OCI-LY3 (cell line): ENCODE data around the gene IRAK2.

Experiments used
- H2AFZ ChIP-seq: fragments of 200-600, 300-600 bp; shearing (Covaris generic); 2 replicates; pipeline ENCODE4 v1.6.0; 2014; ENCODE audit warnings: antibody characterized with exemption, low read depth, low read length
- H3K27ac ChIP-seq: fragments of 200-600, 300-600 bp; sonication (generic); 2 replicates; pipeline ENCODE4 v1.5.1; 2014; ENCODE audit warnings: mild to moderate bottlenecking, low read length, moderate library complexity, mixed read lengths
- H3K27me3 ChIP-seq: fragments of 200-600, 300-600 bp; sonication (generic); 2 replicates; pipeline ENCODE4 v1.6.1; 2014; ENCODE audit warnings: low read depth, low read length, mixed read lengths
- H3K36me3 ChIP-seq: fragments of 200-600, 300-600 bp; sonication (generic); replicated peaks from 2 replicates; pipeline ENCODE3; 2014; ENCODE audit warnings: low read depth, low read length, mixed read lengths
- H3K4me1 ChIP-seq: fragments of 300-600, 200-600 bp; sonication (generic); 2 replicates; pipeline ENCODE4 v1.6.1; 2014; ENCODE audit warnings: low read length, mixed read lengths
- H3K4me2 ChIP-seq: fragments of 200-600, 300-600 bp; sonication (generic); 2 replicates; pipeline ENCODE4 v1.6.1; 2014; ENCODE audit warnings: low read length, mixed read lengths
- H3K4me3 ChIP-seq: fragments of 300-600, 200-600 bp; sonication (generic); 2 replicates; pipeline ENCODE4 v1.5.1; 2014; ENCODE audit warnings: antibody characterized with exemption, mild to moderate bottlenecking, low read length, moderate library complexity
- H3K79me2 ChIP-seq: fragments of 300-600, 200-600 bp; shearing (Covaris generic); 2 replicates; pipeline ENCODE4 v1.6.1; 2014; ENCODE audit warnings: mild to moderate bottlenecking, low read length, mixed read lengths
- H3K9ac ChIP-seq: fragments of 300-600, 200-600 bp; shearing (Covaris generic); 2 replicates; pipeline ENCODE4 v1.6.0; 2014; ENCODE audit warnings: mild to moderate bottlenecking, low read length, moderate library complexity
- H3K9me3 ChIP-seq: fragments of 200-600, 300-600 bp; shearing (Covaris generic); 2 replicates; pipeline ENCODE4 v1.6.1; 2014; ENCODE audit warnings: low read length, mixed read lengths; ENCODE audit not compliant: insufficient read depth
- H4K20me1 ChIP-seq: fragments of 200-600, 300-600 bp; sonication (generic); 2 replicates; pipeline ENCODE4 v1.6.1; 2016; ENCODE audit warnings: low read length, mixed read lengths; ENCODE audit not compliant: insufficient read depth
- CTCF ChIP-seq: fragments of 200-600, 300-600 bp; sonication (generic); IDR thresholded peaks from 2 replicates; pipeline ENCODE4 v1.5.1; 2014; ENCODE audit warnings: antibody characterized with exemption, low read length, low read depth
- EZH2phosphoT487 ChIP-seq: fragments of 200-600 bp; shearing (Covaris generic); IDR thresholded peaks from 2 replicates; pipeline ENCODE4 v1.6.1; 2018; ENCODE audit warnings: antibody characterized with exemption, mixed run types, low read depth

Gene IRAK2

GRCh38 chr3:10273702-10274305, 109.1 kb downstream of the IRAK2 start:
- Histone ChIP-seq H3K4me3 (no peak overlapping the region), H3K9me3 (no peaks in the 10 kb centered on the region), H4K20me1 (peaks cover 25% of the 10 kb centered on the region), H3K9ac (no peak overlapping the region), H3K27me3 (no peaks in the 10 kb centered on the region), H2AFZ (no peak overlapping the region), H3K4me1 (no peaks in the 10 kb centered on the region), H3K79me2 (peaks cover 87% of the 10 kb centered on the region), H3K27ac (no peak overlapping the region), H3K36me3 (peaks cover 56% of the 10 kb centered on the region), H3K4me2 (no peak overlapping the region)
- TF ChIP-seq EZH2phosphoT487 (no peak), CTCF (no peak)

GRCh38 chr3:10274601-10275000, 109.9 kb downstream of the IRAK2 start:
- Histone ChIP-seq H3K27ac (no peak overlapping the region), H3K27me3 (no peaks in the 10 kb centered on the region), H3K9me3 (no peaks in the 10 kb centered on the region), H3K4me2 (no peak overlapping the region), H3K79me2 (peaks cover 79% of the 10 kb centered on the region), H3K9ac (no peak overlapping the region), H4K20me1 (peaks cover 20% of the 10 kb centered on the region), H3K36me3 (peaks cover 53% of the 10 kb centered on the region), H3K4me1 (no peaks in the 10 kb centered on the region), H3K4me3 (no peak overlapping the region), H2AFZ (no peak overlapping the region)
- TF ChIP-seq EZH2phosphoT487 (no peak), CTCF (no peak)

GRCh38 chr3:10277115-10277625, 112.5 kb downstream of the IRAK2 start:
- TF ChIP-seq EZH2phosphoT487 (no peak), CTCF (no peak)
- H3K4me1 ChIP-seq = no peaks in the 10 kb centered on the region
- peaks cover 17% of the 10 kb centered on the region for H4K20me1 ChIP-seq
- no peak overlapping the region for H3K27ac ChIP-seq
- H3K9me3 ChIP-seq = no peaks in the 10 kb centered on the region
- H3K27me3 ChIP-seq = no peaks in the 10 kb centered on the region
- no peak overlapping the region for H3K4me2 ChIP-seq
- peaks cover 45% of the 10 kb centered on the region for H3K36me3 ChIP-seq
- no peak overlapping the region for H3K4me3 ChIP-seq
- H3K79me2 ChIP-seq = peaks cover 53% of the 10 kb centered on the region
- H2AFZ ChIP-seq = no peak overlapping the region
- H3K9ac ChIP-seq = no peak overlapping the region

GRCh38 chr3:10278501-10278900, 113.8 kb downstream of the IRAK2 start:
- H3K4me3 ChIP-seq = no peak overlapping the region
- peaks cover 48% of the 10 kb centered on the region for H3K36me3 ChIP-seq
- H3K27ac ChIP-seq = no peak overlapping the region
- no peaks in the 10 kb centered on the region for H3K27me3 ChIP-seq
- H4K20me1 ChIP-seq = peaks cover 10% of the 10 kb centered on the region
- peaks cover 40% of the 10 kb centered on the region for H3K79me2 ChIP-seq
- H3K9me3 ChIP-seq = no peaks in the 10 kb centered on the region
- TF ChIP-seq EZH2phosphoT487 = no peak
- no peak for TF ChIP-seq CTCF
- no peak overlapping the region for H3K9ac ChIP-seq
- H3K4me1 ChIP-seq = no peaks in the 10 kb centered on the region
- H2AFZ ChIP-seq = no peak overlapping the region
- H3K4me2 ChIP-seq = no peak overlapping the region
